ENCODE measurements around the gene MTA1.

MTA1 gene

DNA sequence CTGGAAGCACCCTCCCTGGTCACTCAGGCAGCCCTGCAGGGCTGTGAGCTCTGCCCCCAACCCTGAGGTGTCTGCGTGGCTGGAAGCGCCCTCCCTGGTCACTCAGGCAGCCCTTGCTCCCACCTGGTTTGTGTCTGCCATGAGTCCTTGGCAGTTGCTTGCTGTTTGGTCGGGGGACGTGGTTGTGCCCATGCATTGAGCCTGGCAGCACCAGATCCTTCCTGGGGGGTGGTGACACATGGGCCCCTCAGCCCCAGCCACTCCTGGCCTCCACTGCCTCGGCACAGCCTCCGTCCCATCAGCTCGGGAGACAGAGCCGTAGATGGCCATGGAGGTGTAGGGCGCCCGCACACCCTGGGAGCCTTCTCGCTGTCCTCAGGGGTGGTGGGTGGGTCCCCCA, 19.6 kb downstream of the MTA1 start:
- Histone ChIP-seq H4K91ac (ENCODE audit: low read depth, low read length) (no peak overlapping the region), H3K27ac (ENCODE audit: low read depth, low read length) (no peak overlapping the region), H3K23ac (ENCODE audit: low read length) (no peak overlapping the region), H2AK5ac (ENCODE audit: low read length) (no peak overlapping the region), H3K4me2 (ENCODE audit: low read length) (no peak overlapping the region), H3K18ac (ENCODE audit: low read length) (no peak overlapping the region), H3K36me3 (ENCODE audit: control insufficient read depth in 1 of 2, insufficient read depth in 2 of 2, low read length in 2 of 2) (peaks cover 30 to 39% of the 10 kb centered on the region in 2 experiments), H3K9ac (ENCODE audit: low read length) (no peak overlapping the region), H2BK120ac (ENCODE audit: insufficient read depth, low read length, poor library complexity) (no peak overlapping the region), H3K79me1 (ENCODE audit: low read length) (no peaks in the 10 kb centered on the region), H3K27me3 (ENCODE audit: insufficient read depth, low read length) (no peaks in the 10 kb centered on the region), H4K8ac (ENCODE audit: low read depth, low read length) (no peak overlapping the region), H2AFZ (ENCODE audit: insufficient read depth, low read length, poor library complexity) (no peak overlapping the region), H4K12ac (ENCODE audit: low read depth, low read length) (no peak overlapping the region), H3K79me2 (ENCODE audit: control insufficient read depth, insufficient read depth, low read length, poor library complexity) (peaks cover 3% of the 10 kb centered on the region), H2BK12ac (ENCODE audit: low read length) (no peak overlapping the region), H3K9me3 (ENCODE audit: insufficient read depth, low read depth, low read length) (peaks cover 5% of the 10 kb centered on the region), H3K14ac (ENCODE audit: low read length) (no peak overlapping the region), H2BK5ac (ENCODE audit: low read depth, low read length, poor library complexity) (no peak overlapping the region), H3K4ac (ENCODE audit: low read depth, low read length) (no peak overlapping the region), H3K4me1 (ENCODE audit: control insufficient read depth in 1 of 2, insufficient read depth in 2 of 2, low read length in 2 of 2) (no peaks in the 10 kb centered on the region), H3K4me3 (ENCODE audit: low read depth, low read length) (no peak overlapping the region)
- DNase-seq, result no peak
- WGBS (ENCODE audit: extremely low coverage, insufficient coverage, insufficient read length), result no CpG with 5 or more reads among the region's 11 CpGs

DNA sequence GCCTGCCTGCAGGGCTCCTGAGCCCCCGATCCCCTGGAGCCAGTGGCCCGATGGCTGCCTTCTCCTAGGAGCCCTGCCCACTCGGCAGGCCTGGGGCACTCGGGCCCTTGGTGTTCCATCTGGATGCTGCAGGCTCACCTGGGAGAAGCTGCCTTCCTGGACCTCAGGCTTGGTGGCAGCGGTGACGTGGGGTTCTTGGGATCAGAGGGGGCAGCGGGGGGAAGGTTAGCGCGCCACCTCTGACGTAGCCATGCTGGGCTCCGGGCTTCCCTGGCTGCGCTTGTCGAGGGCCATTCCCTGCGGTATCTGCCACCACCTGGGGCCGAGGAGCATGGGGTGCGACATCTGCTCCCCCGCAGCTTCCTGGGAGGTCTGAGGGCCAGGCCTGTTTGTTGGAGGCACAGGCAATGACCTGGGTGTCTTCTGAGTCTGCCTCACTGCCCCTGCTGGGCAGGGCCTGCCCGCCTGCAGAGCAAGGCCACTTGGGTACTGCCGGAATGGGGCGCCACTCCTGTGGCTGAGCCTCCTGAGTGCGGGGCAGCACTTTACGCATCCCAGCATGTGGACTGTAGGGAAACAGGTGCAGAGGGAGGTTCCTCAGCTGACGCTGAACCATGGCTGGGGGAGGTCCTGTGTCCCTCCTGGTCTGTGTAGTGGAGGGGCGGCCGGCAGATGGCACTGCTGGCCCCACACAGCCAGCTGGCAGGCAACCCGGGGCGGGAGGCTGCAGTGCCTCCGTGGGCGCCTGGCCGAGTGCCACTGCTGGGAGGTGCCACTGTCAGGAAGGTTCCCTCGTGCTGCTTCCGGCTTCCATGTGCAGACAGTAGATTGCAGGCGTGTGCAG, 20.3 kb downstream of the MTA1 start:
- Histone ChIP-seq H3K79me1 (ENCODE audit: low read length) (no peaks in the 10 kb centered on the region), H3K14ac (ENCODE audit: low read length) (no peak overlapping the region), H2AFZ (ENCODE audit: insufficient read depth, low read length, poor library complexity) (no peak overlapping the region), H3K79me2 (ENCODE audit: control insufficient read depth, insufficient read depth, low read length, poor library complexity) (peaks cover 3% of the 10 kb centered on the region), H3K27ac (ENCODE audit: low read depth, low read length) (no peak overlapping the region), H3K4me3 (ENCODE audit: low read depth, low read length) (no peak overlapping the region), H3K4me1 (ENCODE audit: control insufficient read depth in 1 of 2, insufficient read depth in 2 of 2, low read length in 2 of 2) (no peaks in the 10 kb centered on the region), H2BK5ac (ENCODE audit: low read depth, low read length, poor library complexity) (no peak overlapping the region), H4K12ac (ENCODE audit: low read depth, low read length) (no peak overlapping the region), H3K36me3 (ENCODE audit: control insufficient read depth in 1 of 2, insufficient read depth in 2 of 2, low read length in 2 of 2) (peaks cover 30 to 39% of the 10 kb centered on the region in 2 experiments), H2BK120ac (ENCODE audit: insufficient read depth, low read length, poor library complexity) (no peak overlapping the region), H3K23ac (ENCODE audit: low read length) (no peak overlapping the region), H4K91ac (ENCODE audit: low read depth, low read length) (no peak overlapping the region), H3K27me3 (ENCODE audit: insufficient read depth, low read length) (no peaks in the 10 kb centered on the region), H2BK12ac (ENCODE audit: low read length) (no peak overlapping the region), H4K8ac (ENCODE audit: low read depth, low read length) (no peak overlapping the region), H3K9ac (ENCODE audit: low read length) (no peak overlapping the region), H3K18ac (ENCODE audit: low read length) (no peak overlapping the region), H3K4me2 (ENCODE audit: low read length) (no peak overlapping the region), H2AK5ac (ENCODE audit: low read length) (no peak overlapping the region), H3K4ac (ENCODE audit: low read depth, low read length) (no peak overlapping the region), H3K9me3 (ENCODE audit: insufficient read depth, low read depth, low read length) (peaks cover 5% of the 10 kb centered on the region)
- no peak for DNase-seq
- no CpG with 5 or more reads among the region's 33 CpGs for WGBS (ENCODE audit: extremely low coverage, insufficient coverage, insufficient read length)

- Histone ChIP-seq H2AFZ (ENCODE audit: insufficient read depth, low read length, poor library complexity) (no peak overlapping the region), H2BK5ac (ENCODE audit: low read depth, low read length, poor library complexity) (no peak overlapping the region)
- WGBS (ENCODE audit: extremely low coverage, insufficient coverage, insufficient read length), result no CpG with 5 or more reads among the region's 15 CpGs
Measured at GRCh38 chr14:105440554-105440900, 20.9 kb downstream of the MTA1 start.

GRCh38 chr14:105440992-105441391, 21.4 kb downstream of the MTA1 start:
- Histone ChIP-seq H3K9ac (ENCODE audit: low read length) (no peak overlapping the region), H3K4me2 (ENCODE audit: low read length) (no peak overlapping the region), H2BK12ac (ENCODE audit: low read length) (no peak overlapping the region), H3K27me3 (ENCODE audit: insufficient read depth, low read length) (no peaks in the 10 kb centered on the region), H3K4me1 (ENCODE audit: control insufficient read depth in 1 of 2, insufficient read depth in 2 of 2, low read length in 2 of 2) (no peaks in the 10 kb centered on the region), H3K79me2 (ENCODE audit: control insufficient read depth, insufficient read depth, low read length, poor library complexity) (peaks cover 3% of the 10 kb centered on the region), H4K12ac (ENCODE audit: low read depth, low read length) (no peak overlapping the region), H3K27ac (ENCODE audit: low read depth, low read length) (no peak overlapping the region), H4K8ac (ENCODE audit: low read depth, low read length) (no peak overlapping the region), H3K79me1 (ENCODE audit: low read length) (no peaks in the 10 kb centered on the region), H4K91ac (ENCODE audit: low read depth, low read length) (no peak overlapping the region), H3K9me3 (ENCODE audit: insufficient read depth, low read depth, low read length) (peaks cover 5% of the 10 kb centered on the region), H2AFZ (ENCODE audit: insufficient read depth, low read length, poor library complexity) (no peak overlapping the region), H2BK5ac (ENCODE audit: low read depth, low read length, poor library complexity) (no peak overlapping the region), H2AK5ac (ENCODE audit: low read length) (no peak overlapping the region), H3K23ac (ENCODE audit: low read length) (no peak overlapping the region), H3K36me3 (ENCODE audit: control insufficient read depth in 1 of 2, insufficient read depth in 2 of 2, low read length in 2 of 2) (peaks cover 37 to 44% of the 10 kb centered on the region in 2 experiments), H2BK120ac (ENCODE audit: insufficient read depth, low read length, poor library complexity) (no peak overlapping the region), H3K4ac (ENCODE audit: low read depth, low read length) (no peak overlapping the region), H3K4me3 (ENCODE audit: low read depth, low read length) (no peak overlapping the region), H3K14ac (ENCODE audit: low read length) (no peak overlapping the region), H3K18ac (ENCODE audit: low read length) (no peak overlapping the region)
- no peak for DNase-seq
- no CpG with 5 or more reads among the region's 9 CpGs for WGBS (ENCODE audit: extremely low coverage, insufficient coverage, insufficient read length)

More at GRCh38 chr14:105440554-105440900, 20.9 kb downstream of the MTA1 start:
- no peak overlapping the region for H4K91ac ChIP-seq (ENCODE audit: low read depth, low read length)
- no peak overlapping the region for H2AK5ac ChIP-seq (ENCODE audit: low read length)
- H3K18ac ChIP-seq (ENCODE audit: low read length), result no peak overlapping the region
- no peaks in the 10 kb centered on the region for H3K4me1 ChIP-seq (ENCODE audit: control insufficient read depth in 1 of 2, insufficient read depth in 2 of 2, low read length in 2 of 2)
- H3K23ac ChIP-seq (ENCODE audit: low read length), result no peak overlapping the region
- peaks cover 5% of the 10 kb centered on the region for H3K9me3 ChIP-seq (ENCODE audit: insufficient read depth, low read depth, low read length)
- H4K8ac ChIP-seq (ENCODE audit: low read depth, low read length), result no peak overlapping the region
- no peak overlapping the region for H4K12ac ChIP-seq (ENCODE audit: low read depth, low read length)
- H3K4ac ChIP-seq (ENCODE audit: low read depth, low read length), result no peak overlapping the region
- peaks cover 34 to 41% of the 10 kb centered on the region in 2 experiments for H3K36me3 ChIP-seq (ENCODE audit: control insufficient read depth in 1 of 2, insufficient read depth in 2 of 2, low read length in 2 of 2)
- no peaks in the 10 kb centered on the region for H3K27me3 ChIP-seq (ENCODE audit: insufficient read depth, low read length)
- no peak overlapping the region for H2BK120ac ChIP-seq (ENCODE audit: insufficient read depth, low read length, poor library complexity)
- peaks cover 3% of the 10 kb centered on the region for H3K79me2 ChIP-seq (ENCODE audit: control insufficient read depth, insufficient read depth, low read length, poor library complexity)
- H2BK12ac ChIP-seq (ENCODE audit: low read length), result no peak overlapping the region
- DNase-seq, result no peak
- H3K79me1 ChIP-seq (ENCODE audit: low read length), result no peaks in the 10 kb centered on the region
- H3K4me2 ChIP-seq (ENCODE audit: low read length), result no peak overlapping the region
- no peak overlapping the region for H3K14ac ChIP-seq (ENCODE audit: low read length)
- no peak overlapping the region for H3K9ac ChIP-seq (ENCODE audit: low read length)
- H3K27ac ChIP-seq (ENCODE audit: low read depth, low read length), result no peak overlapping the region
- no peak overlapping the region for H3K4me3 ChIP-seq (ENCODE audit: low read depth, low read length)

All from trophoblast cell (in vitro differentiated cells and primary cell).